Smooth muscle cell (in vitro differentiated cells): Measurements from ENCODE around the gene SLC6A1. TPM values are rescaled to one million over a fixed set of nuclear protein-coding genes. Genes with fewer than 3 reads are reported as not detected.

Source experiments
- DNase-seq: peaks from one replicate; lab custom pipeline; 2025; ENCODE audit not compliant: unreplicated experiment; lab: John Stamatoyannopoulos, UW
- H2AFZ ChIP-seq: fragments of 200-600 bp; sonication (generic); 2 replicates; pipeline ENCODE4 v1.6.0; 2016; ENCODE audit warnings: antibody characterized with exemption, low read depth, mild to moderate bottlenecking
- H3F3A ChIP-seq: fragments of 200-600 bp; sonication (generic); 2 replicates; pipeline ENCODE4 v1.6.0; 2017; ENCODE audit warnings: antibody characterized with exemption, low read depth
- H3K27ac ChIP-seq: fragments of 200-600 bp; sonication (generic); 2 replicates; pipeline ENCODE4 v1.5.1; 2016; ENCODE audit warnings: low read depth, mild to moderate bottlenecking
- H3K27me3 ChIP-seq: fragments of 200-600 bp; sonication (generic); 2 replicates; pipeline ENCODE4 v1.6.1; 2016; ENCODE audit warnings: low read depth, mild to moderate bottlenecking
- H3K36me3 ChIP-seq: fragments of 200-600 bp; sonication (generic); 2 replicates; pipeline ENCODE4 v1.5.1; 2016; ENCODE audit warnings: low read depth
- H3K4me1 ChIP-seq: fragments of 200-600 bp; sonication (generic); 2 replicates; pipeline ENCODE4 v1.5.1; 2016; ENCODE audit warnings: low read depth
- H3K4me2 ChIP-seq: fragments of 200-600 bp; sonication (generic); 2 replicates; pipeline ENCODE4 v1.6.0; 2016; ENCODE audit warnings: mild to moderate bottlenecking
- H3K4me3 ChIP-seq: fragments of 200-600 bp; sonication (generic); 2 replicates; pipeline ENCODE4 v1.5.1; 2016; ENCODE audit warnings: mild to moderate bottlenecking
- H3K79me2 ChIP-seq: fragments of 200-600 bp; sonication (generic); 2 replicates; pipeline ENCODE4 v1.6.0; 2016; ENCODE audit warnings: low read depth, mild to moderate bottlenecking
- H3K9ac ChIP-seq: fragments of 200-600 bp; sonication (generic); 2 replicates; pipeline ENCODE4 v1.6.0; 2016; ENCODE audit warnings: low read depth
- H3K9me3 ChIP-seq: fragments of 200-600 bp; sonication (generic); replicated peaks from 2 replicates; pipeline ENCODE4 v1.5.1; 2016; ENCODE audit warnings: low read depth
- H4K20me1 ChIP-seq: fragments of 200-600 bp; sonication (generic); 2 replicates; pipeline ENCODE4 v1.6.0; 2016; ENCODE audit warnings: low read depth
- CTCF ChIP-seq: fragments of 200-600 bp; sonication (generic); IDR thresholded peaks from 2 replicates; pipeline ENCODE4 v1.5.1; 2017; ENCODE audit warnings: borderline replicate concordance, mild to moderate bottlenecking, antibody characterized with exemption; ENCODE audit not compliant: insufficient read depth, poor library complexity, severe bottlenecking
- WGBS: methylation state at CpG from one replicate; pipeline ENCODE4 v1.1.7; 2016; ENCODE audit warnings: low lambda C conversion rate; 5-methylcytosine and 5-hydroxymethylcytosine counted together
- polyA plus RNA-seq: library from polyadenylated mRNA; unstranded; fragments of >200 nt; fragmentation: Nextera tagmentation; extraction: Ambion mirVana; gene quantifications from 2 replicates; pipeline ENCODE4 v1.2.1, GENCODE V29; 2016
- total RNA-seq: library from RNA; depleted of rRNA; stranded (reverse); fragments of >200 nt; gene quantifications from 2 replicates; pipeline ENCODE4 v1.2.3, GENCODE V29; 2014

The SLC6A1 gene
- total and polyA plus RNA-seq, 2 experiments from 2014 or later, result 0.26 to 0.40 TPM

- H3K79me2 ChIP-seq, result no peaks in the 10 kb centered on the region
- no peaks in the 10 kb centered on the region for H3K9me3 ChIP-seq
- no peak overlapping the region for H3K9ac ChIP-seq
- peaks cover 7% of the 10 kb centered on the region for H3K27me3 ChIP-seq
- 88% methylated on average over 5 of the region's 7 CpGs for WGBS
- H3K4me1 ChIP-seq, result no peaks in the 10 kb centered on the region
- no peaks in the 10 kb centered on the region for H3K36me3 ChIP-seq
- no peak overlapping the region for H3K4me2 ChIP-seq
- no peaks in the 10 kb centered on the region for H4K20me1 ChIP-seq
- no peak for TF ChIP-seq CTCF
- no peak overlapping the region for H3K4me3 ChIP-seq
- DNase-seq, result no peak
- H3K27ac ChIP-seq, result no peak overlapping the region
- H3F3A ChIP-seq, result no peaks in the 10 kb centered on the region
- peak overlapping the region; percentile 62 for H2AFZ ChIP-seq
These were observed 41.1 kb upstream of the SLC6A1 start for GRCh38 chr3:10951295-10951926.

GRCh38 chr3:10952525-10952924 lies 40.0 kb upstream of the SLC6A1 start:
- H3K9ac ChIP-seq, result no peak overlapping the region
- DNase-seq, result no peak
- H3K36me3 ChIP-seq, result no peaks in the 10 kb centered on the region
- H4K20me1 ChIP-seq, result no peaks in the 10 kb centered on the region
- no peaks in the 10 kb centered on the region for H3F3A ChIP-seq
- 74% methylated on average over 3 of the region's 3 CpGs for WGBS
- H3K4me1 ChIP-seq, result no peaks in the 10 kb centered on the region
- no peak overlapping the region for H3K4me2 ChIP-seq
- no peak overlapping the region for H3K4me3 ChIP-seq
- no peaks in the 10 kb centered on the region for H3K9me3 ChIP-seq
- no peak overlapping the region for H2AFZ ChIP-seq
- H3K27ac ChIP-seq, result no peak overlapping the region
- H3K27me3 ChIP-seq, result peaks cover 7% of the 10 kb centered on the region
- no peaks in the 10 kb centered on the region for H3K79me2 ChIP-seq
- no peak for TF ChIP-seq CTCF

- Histone ChIP-seq H3K27ac (no peak overlapping the region), H3K9ac (no peak overlapping the region), H3K4me1 (no peaks in the 10 kb centered on the region), H3F3A (no peaks in the 10 kb centered on the region), H3K9me3 (no peaks in the 10 kb centered on the region), H3K4me2 (no peak overlapping the region), H4K20me1 (no peaks in the 10 kb centered on the region), H3K79me2 (no peaks in the 10 kb centered on the region), H3K36me3 (no peaks in the 10 kb centered on the region), H3K27me3 (peaks cover 7% of the 10 kb centered on the region), H2AFZ (no peak overlapping the region), H3K4me3 (no peak overlapping the region)
- WGBS, result 76% methylated on average over 3 of the region's 3 CpGs
- no peak for DNase-seq
- no peak for TF ChIP-seq CTCF
These were observed 37.8 kb upstream of the SLC6A1 start for GRCh38 chr3:10954740-10955139.
